Ishikawa (cell line): Measurements from ENCODE around the gene ADCY2.

Experiments
- CREB1 ChIP-seq: IDR thresholded peaks from 2 replicates; pipeline ENCODE4 v1.6.1; 2012; ENCODE audit warnings: low read depth
- EP300 ChIP-seq: IDR thresholded peaks from 2 replicates; pipeline ENCODE4 v1.6.1; 2012; ENCODE audit warnings: borderline replicate concordance
- MAX ChIP-seq: IDR thresholded peaks from 2 replicates; pipeline ENCODE4 v1.6.1; 2012
- REST ChIP-seq: IDR thresholded peaks from 2 replicates; pipeline ENCODE4 v1.6.1; 2012; ENCODE audit warnings: low read depth, mild to moderate bottlenecking
- TAF1 ChIP-seq: IDR thresholded peaks from 2 replicates; pipeline ENCODE4 v1.6.1; 2012; ENCODE audit warnings: low read depth, mild to moderate bottlenecking

- TF ChIP-seq TAF1 (no peak), CREB1 (no peak), MAX (no peak), EP300 (no peak), REST (no peak)
These were observed 219.7 kb downstream of the ADCY2 start for GRCh38 chr5:7615566-7616061.
